HG03521 (cell line): ENCODE measurements around the gene KCTD13.
"Not testable (repeated sequence)": the region's sequence is repeated elsewhere in the genome, so short reads cannot be mapped to it uniquely, and the experiment has no call there.

Experiments used
- ATAC-seq: cut with Tn5 transposase; IDR thresholded peaks from one replicate; pipeline ENCODE4 v1.9.1; 2021; ENCODE audit warnings: mild to moderate bottlenecking, moderate library complexity; ENCODE audit not compliant: unreplicated experiment

The KCTD13 gene

GRCh38 chr16:29925781-29926710 lies at the start of gene KCTD13:
Gene KCTD13, minus strand, starts transcription at chr16:29926226. Its CDS starts 193 bp downstream, at chr16:29926033.
- peak; percentile 78 for ATAC-seq

GRCh38 chr16:29975134-29975538 lies 49.1 kb upstream of the KCTD13 start:
- ATAC-seq, result no peak

- no peak for ATAC-seq
Observed at GRCh38 chr16:29974291-29975133, 48.5 kb upstream of the KCTD13 start.

GRCh38 chr16:29973384-29974246 lies 47.6 kb upstream of the KCTD13 start, which contains the start of gene TAOK2:
Gene TAOK2, plus strand, starts transcription at chr16:29973868. Its CDS starts 3,905 bp downstream, at chr16:29977773.
- peak; percentile 95 for ATAC-seq

- ATAC-seq, result no peak
Observed at GRCh38 chr16:29972992-29973383, 47.0 kb upstream of the KCTD13 start.

- ATAC-seq, result no peak
Observed at GRCh38 chr16:29972500-29972899, 46.5 kb upstream of the KCTD13 start.

GRCh38 chr16:29971304-29971703 lies 45.3 kb upstream of the KCTD13 start:
- ATAC-seq, result no peak

GRCh38 chr16:29968205-29968604 lies 42.2 kb upstream of the KCTD13 start:
- ATAC-seq, result no peak

- no peak for ATAC-seq
Observed at GRCh38 chr16:29963021-29963743, 37.2 kb upstream of the KCTD13 start.

GRCh38 chr16:29962344-29962994 lies 36.4 kb upstream of the KCTD13 start:
- ATAC-seq, result no peak

GRCh38 chr16:29961479-29962343 lies 35.7 kb upstream of the KCTD13 start, which contains the start of gene TMEM219:
Gene TMEM219, plus strand, starts transcription at chr16:29962079. Its CDS starts 1,065 bp downstream, at chr16:29963144.
- ATAC-seq, result peak; percentile 90

- ATAC-seq, result no peak
Observed at GRCh38 chr16:29961127-29961478, 35.1 kb upstream of the KCTD13 start.

- not testable (repeated sequence) for ATAC-seq
Observed at GRCh38 chr16:29959821-29960220, 33.8 kb upstream of the KCTD13 start.

GRCh38 chr16:29959293-29959692 lies 33.3 kb upstream of the KCTD13 start:
- ATAC-seq, result no peak

- no peak for ATAC-seq
Observed at GRCh38 chr16:29958756-29959155, 32.7 kb upstream of the KCTD13 start.

- no peak for ATAC-seq
Observed at GRCh38 chr16:29951625-29952365, 25.8 kb upstream of the KCTD13 start.

- no peak for ATAC-seq
Observed at GRCh38 chr16:29950806-29951461, 24.9 kb upstream of the KCTD13 start.
